ENCODE data around the gene IQCB1. TPM values are rescaled to one million over a fixed set of nuclear protein-coding genes. Genes with fewer than 3 reads are reported as not detected.

Gene IQCB1
- total and polyA plus RNA-seq, 2 of the 8 experiments (the other 6 are each of a cell fraction or from before 2014, with no cell fraction given): 21.7 to 31.2 TPM

- Histone ChIP-seq H2AFZ (ENCODE audit: low read length) (no peak overlapping the region), H4K20me1 (replicated peaks in 1 of 2; ENCODE audit: control insufficient read depth in 1 of 2, insufficient read depth in 2 of 2, low read length in 2 of 2) (peaks cover 0 to 2% of the 10 kb centered on the region in 2 experiments), H3K23me2 (ENCODE audit: low read depth, low read length) (peaks cover 9% of the 10 kb centered on the region), H4K8ac (ENCODE audit: extremely low read depth, insufficient read depth, low read length) (no peak overlapping the region), H3K18ac (ENCODE audit: extremely low read depth, low read length) (no peak overlapping the region), H2BK20ac (ENCODE audit: low read length) (no peak overlapping the region), H2BK120ac (replicated peaks; ENCODE audit: low read depth, low read length) (no peak overlapping the region), H3K56ac (replicated peaks; ENCODE audit: insufficient read length, low read depth, low read length) (no peak overlapping the region), H2BK15ac (ENCODE audit: low read length) (no peak overlapping the region), H2BK12ac (ENCODE audit: low read depth, low read length) (no peak overlapping the region), H3K4ac (replicated peaks; ENCODE audit: insufficient read length, low read depth, low read length) (no peak overlapping the region), H2AK5ac (ENCODE audit: low read depth, low read length) (no peak overlapping the region), H3K9me3 (ENCODE audit: insufficient read depth in 2 of 2, low read depth in 1 of 2, low read length in 1 of 2) (no peaks in the 10 kb centered on the region), H3K14ac (ENCODE audit: insufficient read length) (no peak overlapping the region), H3K27ac (ENCODE audit: low read depth, low read length) (no peak overlapping the region), H4K91ac (replicated peaks; ENCODE audit: insufficient read length, low read length) (no peak overlapping the region), H2BK5ac (ENCODE audit: low read depth, low read length) (no peak overlapping the region), H3K79me1 (ENCODE audit: low read depth, low read length) (no peaks in the 10 kb centered on the region), H3K9ac (replicated peaks in 1 of 4; ENCODE audit: extremely low read depth in 1 of 4, low read depth in 3 of 4, low read length in 3 of 4) (peak overlapping the region in 1 of 4 experiments; percentile 34; a peak in 2 of 7 replicates), H3K36me3 (ENCODE audit: control insufficient read depth in 2 of 4, insufficient read depth in 4 of 4, low read length in 3 of 4) (no peaks in the 10 kb centered on the region), H3K27me3 (replicated peaks in 1 of 4; ENCODE audit: control insufficient read depth in 3 of 4, extremely low read depth in 1 of 4, insufficient read depth in 3 of 4, low read length in 3 of 4) (no peaks in the 10 kb centered on the region), H3K23ac (ENCODE audit: insufficient read length) (no peak overlapping the region), H3K4me2 (ENCODE audit: insufficient read depth in 1 of 2, low read depth in 2 of 2, low read length in 2 of 2) (peak overlapping the region; percentile 71 to 92; a peak in 3 of 4 replicates), H3K79me2 (ENCODE audit: control insufficient read depth in 1 of 2, insufficient read depth in 2 of 2, low read length in 2 of 2) (peaks cover 0 to 46% of the 10 kb centered on the region in 2 experiments; a peak in 3 of 4 replicates), H4K5ac (ENCODE audit: insufficient read length, low read depth, low read length) (no peak overlapping the region), H3K4me1 (replicated peaks in 1 of 4; ENCODE audit: control insufficient read depth in 3 of 4, insufficient read depth in 4 of 4, low read length in 3 of 4) (peaks cover 0 to 5% (median 2%) of the 10 kb centered on the region in 4 experiments; a peak in 2 of 7 replicates), H3K4me3 (ENCODE audit: extremely low read depth in 1 of 4, insufficient read depth in 2 of 4, low read depth in 3 of 4, low read length in 4 of 4) (peak overlapping the region in 2 of 4 experiments; percentile 81 to 94; a peak in 4 of 8 replicates)
- ChIA-PET POLR2A (ENCODE audit: partially characterized antibody) (interaction anchor here (0.6 to 2.0 kb wide), 4 partner anchors 9 to 155 kb away, joined by 3 to 6 read pairs (median 4); partner anchors contain the start of gene FBXO40), CTCF (ENCODE audit: partially characterized antibody) (no interaction called here)
- DNase-seq (ENCODE audit: low read depth in 1 of 2, low spot score in 2 of 2) (no peak), FAIRE-seq (no peak)
- 55% methylated on average over 3 of the region's 3 CpGs; no CpG with 5 or more reads in 1 of the 2 experiments for WGBS, 2 experiments (ENCODE audit: extremely low coverage in 1 of 2, insufficient coverage in 1 of 2, insufficient read length in 1 of 2, insufficient replicate concordance in 2 of 2, low coverage in 1 of 2, low lambda C conversion rate in 2 of 2, missing lambda C conversion rate in 1 of 2)
- TF ChIP-seq ATF3 (IDR thresholded peaks at IDR 0.05; ENCODE audit: insufficient read depth, low read depth, low read length): no peak
- TF ChIP-seq CTCF (IDR thresholded peaks at IDR 0.05; ENCODE audit: control extremely low read depth in 1 of 3, insufficient read depth in 1 of 3, low read depth in 1 of 3, low read length in 3 of 3): no peak
These were observed 86.9 kb downstream of the IQCB1 start for GRCh38 chr3:121747976-121748375.
